Metanephros (tissue), 1 donor: Measurements from ENCODE around the gene SFT2D3. TPM values are rescaled to one million over a fixed set of nuclear protein-coding genes. Genes with fewer than 3 reads are reported as not detected.

Experiments
- total RNA-seq: library from RNA; depleted of rRNA; stranded (reverse); fragments of >200 nt; gene quantifications from one replicate; pipeline ENCODE4 v1.2.3, GENCODE V29; 2014

SFT2D3 gene
- total RNA-seq: 8.6 TPM

GRCh38 chr2:127701193-127701650 is at the start of gene SFT2D3:
Gene SFT2D3, plus strand, starts transcription at chr2:127701497. Its CDS starts 32 bp downstream, at chr2:127701529.

GRCh38 chr2:127675331-127676261 is 25.7 kb upstream of the SFT2D3 start, which contains the start of gene LIMS2:
Gene LIMS2, minus strand, starts transcription at chr2:127675530. Its CDS starts 506 bp downstream, at chr2:127675024.

Other genes with a start within 250 kb of the SFT2D3 start
- 33.2 TPM for gene IWS1, start 175.0 kb upstream of the SFT2D3 start, total RNA-seq
- gene MYO7B, start 165.8 kb upstream of the SFT2D3 start, total RNA-seq: 21.7 TPM
- 0.18 TPM for gene GPR17, start 55.3 kb upstream of the SFT2D3 start, total RNA-seq
- gene LIMS2, start 26.0 kb upstream of the SFT2D3 start, total RNA-seq: 13.8 TPM
- gene WDR33, start 109.7 kb downstream of the SFT2D3 start, total RNA-seq: 51.6 TPM
- gene POLR2D, start 156.7 kb downstream of the SFT2D3 start, total RNA-seq: 27.4 TPM
- 15.4 TPM for gene AMMECR1L, start 184.5 kb downstream of the SFT2D3 start, total RNA-seq